Measurements from ENCODE around the gene POLRMT.

GRCh38 chr19:610801-611480 is 22.4 kb downstream of the POLRMT start:
- TF ChIP-seq CTCF (IDR thresholded peaks at IDR 0.05 in 4 of 5, conservative IDR thresholded peaks at IDR 0.05 in 1 of 5), result no peak
- no peak for TF ChIP-seq POLR2A (IDR thresholded peaks at IDR 0.05)
